Activated gamma-delta T cell (primary cell): ENCODE results near the gene RAB4A.
"Not testable (repeated sequence)": the region's sequence is repeated elsewhere in the genome, so short reads cannot be mapped to it uniquely, and the experiment has no call there.

Experiments used
- DNase-seq: peaks from one replicate; lab custom pipeline; 2025; lab: John Stamatoyannopoulos, UW

RAB4A gene

GRCh38 chr1:229298420-229298819 is 27.5 kb downstream of the RAB4A start:
- no peak for DNase-seq

GRCh38 chr1:229298887-229299503 is 28.1 kb downstream of the RAB4A start:
- DNase-seq, result no peak

- DNase-seq, result no peak
Observed at GRCh38 chr1:229300099-229300757, 29.3 kb downstream of the RAB4A start.

GRCh38 chr1:229302740-229303139 is 31.8 kb downstream of the RAB4A start:
- no peak for DNase-seq

GRCh38 chr1:229303855-229304254 is 32.9 kb downstream of the RAB4A start:
- no peak for DNase-seq

- DNase-seq, result no peak
Observed at GRCh38 chr1:229305392-229305791, 34.5 kb downstream of the RAB4A start.

- no peak for DNase-seq
Observed at GRCh38 chr1:229309074-229309473, 38.2 kb downstream of the RAB4A start.

GRCh38 chr1:229309684-229310083 is 38.8 kb downstream of the RAB4A start:
- DNase-seq, result no peak

GRCh38 chr1:229310833-229311232 is 39.9 kb downstream of the RAB4A start:
- DNase-seq, result no peak

GRCh38 chr1:229316166-229316565 is 45.3 kb downstream of the RAB4A start:
- no peak for DNase-seq

GRCh38 chr1:229318056-229318455 is 47.1 kb downstream of the RAB4A start:
- DNase-seq, result no peak

- DNase-seq, result no peak
Observed at GRCh38 chr1:229319487-229319886, 48.6 kb downstream of the RAB4A start.

- no peak for DNase-seq
Observed at GRCh38 chr1:229323201-229323600, 52.3 kb downstream of the RAB4A start.

GRCh38 chr1:229323885-229324553 is 53.1 kb downstream of the RAB4A start:
- DNase-seq, result no peak

GRCh38 chr1:229325401-229325800 is 54.5 kb downstream of the RAB4A start:
- DNase-seq, result no peak

- no peak for DNase-seq
Observed at GRCh38 chr1:229325853-229326487, 55.1 kb downstream of the RAB4A start.

- DNase-seq, result no peak
Observed at GRCh38 chr1:229326601-229327000, 55.7 kb downstream of the RAB4A start.

- DNase-seq, result not testable (repeated sequence)
Observed at GRCh38 chr1:229327765-229328164, 56.9 kb downstream of the RAB4A start.

- no peak for DNase-seq
Observed at GRCh38 chr1:229328598-229329362, 57.9 kb downstream of the RAB4A start.

- no peak for DNase-seq
Observed at GRCh38 chr1:229334269-229334668, 63.4 kb downstream of the RAB4A start.

- DNase-seq, result no peak
Observed at GRCh38 chr1:229334716-229335115, 63.8 kb downstream of the RAB4A start.

GRCh38 chr1:229336345-229336744 is 65.4 kb downstream of the RAB4A start:
- DNase-seq, result no peak
